Kidney glomerular epithelial cell (primary cell): ENCODE results near the gene TFCP2L1.
"Not testable (repeated sequence)": the region's sequence is repeated elsewhere in the genome, so short reads cannot be mapped to it uniquely, and the experiment has no call there.

ENCODE experiments used
- DNase-seq: peaks from one replicate; lab custom pipeline; 2025; lab: John Stamatoyannopoulos, UW

Gene TFCP2L1

GRCh38 chr2:121242175-121242875 lies 42.7 kb downstream of the TFCP2L1 start:
- DNase-seq: no peak

- no peak for DNase-seq
Observed at GRCh38 chr2:121241466-121241865, 43.5 kb downstream of the TFCP2L1 start.

GRCh38 chr2:121240436-121240835 lies 44.6 kb downstream of the TFCP2L1 start:
- DNase-seq: no peak

GRCh38 chr2:121239969-121240368 lies 45.0 kb downstream of the TFCP2L1 start:
- DNase-seq: no peak

GRCh38 chr2:121239471-121239870 lies 45.5 kb downstream of the TFCP2L1 start:
- DNase-seq: no peak

- DNase-seq: no peak
Observed at GRCh38 chr2:121238828-121239227, 46.2 kb downstream of the TFCP2L1 start.

GRCh38 chr2:121237980-121238665 lies 46.9 kb downstream of the TFCP2L1 start:
- DNase-seq: no peak

- no peak for DNase-seq
Observed at GRCh38 chr2:121237336-121237979, 47.5 kb downstream of the TFCP2L1 start.

GRCh38 chr2:121236650-121237180 lies 48.3 kb downstream of the TFCP2L1 start:
- no peak for DNase-seq

GRCh38 chr2:121236101-121236640 lies 48.8 kb downstream of the TFCP2L1 start:
- DNase-seq: no peak

- DNase-seq: no peak
Observed at GRCh38 chr2:121235542-121235941, 49.5 kb downstream of the TFCP2L1 start.

- no peak for DNase-seq
Observed at GRCh38 chr2:121234791-121235190, 50.2 kb downstream of the TFCP2L1 start.

GRCh38 chr2:121234144-121234543 lies 50.9 kb downstream of the TFCP2L1 start:
- DNase-seq: no peak

GRCh38 chr2:121233486-121234110 lies 51.4 kb downstream of the TFCP2L1 start:
- DNase-seq: no peak

- no peak for DNase-seq
Observed at GRCh38 chr2:121232626-121233265, 52.3 kb downstream of the TFCP2L1 start.

GRCh38 chr2:121231385-121232000 lies 53.5 kb downstream of the TFCP2L1 start:
- no peak for DNase-seq

- DNase-seq: no peak
Observed at GRCh38 chr2:121228521-121228920, 56.5 kb downstream of the TFCP2L1 start.

- DNase-seq: peak; percentile 29
Observed at GRCh38 chr2:121227381-121228144, 57.4 kb downstream of the TFCP2L1 start.

GRCh38 chr2:121225681-121226080 lies 59.3 kb downstream of the TFCP2L1 start:
- DNase-seq: not testable (repeated sequence)

GRCh38 chr2:121220995-121221394 lies 64.0 kb downstream of the TFCP2L1 start:
- DNase-seq: no peak
